ENCODE measurements around the gene ATP11A.
"Not testable (repeated sequence)": the region's sequence is repeated elsewhere in the genome, so short reads cannot be mapped to it uniquely, and the experiment has no call there.

Gene ATP11A

DNA sequence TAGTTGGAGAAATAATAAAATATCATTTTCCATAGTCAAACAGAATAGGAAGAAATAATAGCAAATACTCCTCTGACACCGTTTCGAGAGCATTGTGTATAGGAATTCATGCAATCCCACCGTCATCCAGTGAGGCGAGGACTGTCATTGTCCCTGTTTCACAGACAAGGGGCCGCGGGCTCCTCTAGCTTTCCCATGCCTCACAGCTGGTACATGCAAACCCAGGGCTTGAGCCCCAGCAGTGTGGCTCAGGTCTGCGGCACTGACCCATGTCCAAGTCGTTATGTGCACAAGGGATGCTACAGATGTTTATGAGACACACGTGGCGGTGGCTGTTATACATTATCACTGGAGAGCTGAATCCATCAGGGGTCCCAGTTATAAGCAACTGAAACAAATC lies 18.5 kb upstream of the ATP11A start:
- no peak for DNase-seq

DNA sequence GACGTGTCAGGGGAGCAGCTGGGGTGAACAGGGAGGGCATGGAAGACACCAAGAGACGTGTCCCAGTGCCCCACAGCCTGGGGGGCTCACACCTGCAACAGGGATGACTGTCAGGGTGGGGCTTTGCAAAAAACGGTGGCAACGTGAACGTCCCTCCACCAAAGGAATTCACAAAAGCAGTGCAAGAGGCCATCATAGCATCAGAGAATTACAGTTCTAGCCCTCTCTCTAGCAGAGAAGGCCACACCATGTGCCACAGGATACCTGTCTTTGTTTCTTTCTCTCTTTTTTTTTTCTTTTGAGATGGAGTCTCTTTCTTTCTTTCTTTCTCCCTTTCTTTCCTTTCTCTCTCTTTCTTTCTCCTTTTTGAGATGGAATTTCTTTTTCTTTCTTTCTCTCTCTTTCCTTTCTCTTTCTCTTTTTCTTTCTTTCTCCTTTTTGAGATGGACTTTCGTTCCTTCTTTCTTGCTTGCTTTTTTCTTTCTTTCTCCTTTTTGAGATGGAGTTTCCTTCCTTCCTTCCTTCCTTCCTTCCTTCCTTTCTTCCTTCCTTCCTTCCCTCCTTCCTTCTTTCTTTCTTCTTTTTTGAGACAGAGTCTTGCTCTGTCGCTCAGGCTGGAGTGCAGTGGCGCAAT lies 17.1 kb upstream of the ATP11A start:
- no peak for DNase-seq

DNA sequence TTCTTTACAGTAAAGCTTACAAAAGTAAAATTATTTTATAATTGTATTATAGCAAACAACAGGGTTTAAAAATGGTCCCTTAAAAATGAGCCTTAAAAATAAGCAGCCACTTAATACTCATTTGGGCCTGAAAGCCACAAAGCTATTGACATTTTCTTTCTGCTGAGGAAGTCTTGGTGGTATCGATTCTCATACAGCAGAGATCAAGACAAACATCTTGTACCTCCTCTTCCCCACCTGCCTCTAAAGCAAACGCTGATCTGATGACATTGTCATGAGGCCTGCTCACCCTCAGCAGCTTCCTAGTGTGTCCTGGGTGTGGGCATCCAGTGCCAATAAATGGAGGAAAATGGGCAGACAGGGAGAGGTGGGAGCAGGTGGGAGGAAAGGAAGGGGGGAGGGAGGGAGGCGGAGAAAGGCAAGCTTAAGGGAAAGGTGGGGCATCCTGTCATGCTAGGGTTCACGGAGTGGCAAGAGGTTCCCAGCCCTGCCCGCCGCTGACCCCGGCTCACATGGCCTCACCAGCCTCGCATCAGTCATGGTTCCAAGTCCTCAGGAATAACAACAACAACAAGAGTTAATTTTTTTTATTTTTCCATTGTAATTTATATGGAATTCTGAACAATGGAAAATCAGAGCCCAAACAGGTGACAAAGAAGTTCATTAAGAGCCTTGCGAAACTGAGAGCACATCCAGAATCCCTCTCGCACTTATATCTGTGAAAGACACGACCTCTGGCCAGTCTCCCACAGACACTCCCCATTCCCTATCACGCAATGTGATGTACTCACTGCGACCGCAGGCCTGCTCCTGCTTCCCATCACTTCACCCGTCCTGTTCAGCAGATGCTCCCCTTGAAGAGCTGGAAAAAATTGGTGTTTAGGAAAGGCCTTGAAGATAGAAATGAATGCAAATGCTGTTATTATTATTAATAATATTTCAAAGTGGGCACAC lies 15.1 kb upstream of the ATP11A start:
- DNase-seq: no peak

DNA sequence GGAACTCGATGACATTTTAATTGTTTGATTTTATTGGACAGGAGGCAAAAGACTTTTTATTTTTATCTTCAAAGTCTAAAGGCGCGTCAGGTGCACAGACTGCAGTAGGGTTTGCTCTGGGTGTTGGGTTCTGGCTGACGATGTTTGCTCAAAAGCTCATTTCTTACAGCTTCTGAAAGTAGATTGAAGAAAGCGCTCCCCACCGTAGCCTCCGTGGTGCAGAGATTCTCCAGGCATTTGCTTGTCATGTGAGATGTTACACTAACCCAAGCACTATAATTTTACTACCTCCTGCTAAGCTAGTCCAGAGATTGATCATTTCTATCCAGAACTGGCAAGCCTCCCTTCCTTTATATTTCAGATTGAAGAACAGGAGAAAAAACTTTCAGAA lies 14.5 kb upstream of the ATP11A start:
- no peak for DNase-seq

DNA sequence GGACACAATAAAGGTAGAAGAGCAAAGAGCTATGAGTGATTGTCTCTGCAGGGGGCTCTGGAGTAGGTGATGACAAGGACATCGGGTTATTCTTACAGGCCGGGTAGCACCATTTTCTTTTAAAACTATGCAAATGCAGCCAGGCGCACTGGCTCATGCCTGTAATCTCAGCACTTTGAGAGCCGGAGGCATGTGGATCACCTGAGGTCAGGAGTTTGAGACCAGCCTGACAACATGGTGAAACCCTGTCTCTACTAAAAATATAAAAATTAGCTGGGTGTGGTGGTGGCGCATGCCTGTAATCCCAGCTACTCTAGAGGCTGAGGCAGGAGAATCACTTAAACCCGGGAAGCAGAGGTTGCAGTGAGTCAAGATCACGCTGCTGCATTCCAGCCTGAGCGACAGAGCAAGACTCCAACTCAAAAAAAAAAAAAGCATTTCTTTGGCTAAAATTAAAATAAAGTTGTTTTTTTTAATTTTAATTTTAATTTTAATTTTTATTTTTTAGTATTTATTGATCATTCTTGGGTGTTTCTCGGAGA lies 12.3 kb upstream of the ATP11A start:
- not testable (repeated sequence) for DNase-seq

DNA sequence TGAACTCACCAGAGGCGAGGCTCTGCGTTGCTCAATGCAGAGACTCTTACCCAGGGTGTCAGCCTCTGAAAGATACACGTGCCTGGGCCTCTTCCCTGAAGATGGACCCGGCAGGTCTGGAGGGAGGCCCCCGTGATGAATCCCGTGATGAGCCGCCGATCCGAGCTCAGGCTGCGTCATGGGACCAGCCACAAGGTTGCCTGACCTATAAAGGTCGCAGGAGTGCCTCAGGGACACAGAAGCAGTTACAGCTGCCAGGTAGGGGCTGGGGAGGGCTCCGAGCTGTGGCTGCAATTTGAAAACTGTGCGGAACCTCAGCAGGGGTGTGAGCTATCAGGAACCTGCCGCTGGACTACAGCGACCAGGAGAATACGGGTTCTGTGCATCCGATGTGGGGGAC lies 10.5 kb upstream of the ATP11A start:
- no peak for DNase-seq

DNA sequence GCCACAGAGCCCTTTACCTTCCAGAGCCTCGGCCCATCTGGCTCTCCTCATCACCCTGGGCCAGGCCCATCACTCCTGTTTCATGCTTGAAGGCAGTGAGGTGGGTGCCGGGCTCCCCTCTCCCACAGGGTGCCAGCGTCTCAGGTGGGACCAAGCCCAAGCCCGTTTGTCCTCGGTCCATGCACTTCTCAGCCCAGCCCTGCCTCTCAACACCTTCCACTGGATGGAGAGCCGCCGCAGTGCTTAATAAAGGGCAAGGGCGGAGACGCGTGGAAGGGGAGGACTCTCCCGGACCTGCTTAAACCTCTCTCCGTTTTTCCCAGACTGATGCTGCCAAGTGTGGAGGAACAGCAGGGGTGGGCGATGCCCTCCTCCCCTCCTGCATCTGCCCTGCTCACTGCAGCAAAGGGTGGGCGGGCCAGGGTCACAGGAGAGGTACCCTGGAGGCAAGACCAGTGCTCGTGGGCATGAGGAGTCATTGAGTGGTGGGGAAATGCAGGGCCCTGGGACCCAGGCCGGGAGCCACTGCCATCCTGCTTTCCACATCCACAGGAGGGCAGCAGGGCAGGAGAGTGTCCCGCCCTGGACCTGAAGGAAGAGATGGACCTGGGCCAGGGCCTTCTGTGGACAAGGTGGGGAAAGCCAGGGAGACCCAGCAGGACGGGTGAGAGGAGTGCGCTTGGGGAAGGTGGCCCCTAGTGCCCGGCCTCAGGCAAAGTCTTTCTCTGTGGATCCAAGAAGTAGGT lies 9.7 kb upstream of the ATP11A start:
- DNase-seq: no peak

DNA sequence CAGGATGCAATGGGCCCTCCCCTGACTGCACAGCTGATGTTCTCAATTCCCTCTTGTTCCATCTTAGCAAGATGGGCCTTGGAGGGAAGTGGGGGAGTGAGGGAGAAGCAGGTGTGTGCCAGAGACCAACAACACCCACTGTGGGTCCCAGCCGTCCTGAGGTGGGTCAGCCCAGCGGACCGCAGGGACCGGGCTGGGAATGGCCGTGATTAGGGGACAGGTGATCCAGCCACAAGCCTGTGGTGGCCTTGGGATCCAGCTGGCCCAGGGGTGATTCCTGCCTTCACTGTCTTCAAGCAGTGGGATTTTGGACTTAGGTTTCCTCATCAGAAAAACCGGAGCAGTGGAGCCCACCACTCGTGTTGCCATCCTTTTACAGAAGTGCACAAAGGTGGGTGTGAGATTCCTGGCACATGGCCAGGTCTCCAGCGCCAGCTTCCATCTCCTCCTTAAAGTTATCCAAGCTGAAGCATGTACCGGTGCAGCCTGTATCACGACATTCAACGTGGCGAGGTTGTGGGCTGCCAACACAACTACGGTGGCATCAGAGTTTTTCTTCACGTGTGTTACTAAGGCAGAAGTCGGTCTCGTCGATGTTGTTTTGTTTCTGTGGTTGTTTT lies 9.0 kb upstream of the ATP11A start:
- DNase-seq: no peak

DNA sequence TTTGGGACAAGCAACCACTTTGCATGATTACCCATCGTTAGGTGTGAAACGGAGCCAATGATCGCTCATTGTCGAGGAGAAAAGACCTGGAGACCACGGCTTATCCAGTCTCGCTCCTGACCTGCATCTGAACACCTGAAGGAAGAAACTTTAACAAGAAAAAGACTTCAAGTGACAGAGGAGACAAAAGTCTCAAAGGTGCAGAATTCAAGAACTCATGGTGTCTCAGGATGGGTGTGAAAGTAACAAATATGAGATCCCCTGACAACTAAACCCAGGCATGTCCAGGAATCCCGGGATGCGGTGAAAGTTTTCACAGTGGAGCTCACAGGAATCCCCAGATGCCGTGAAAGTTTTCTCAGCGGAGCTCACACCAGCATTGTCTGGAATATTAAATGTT lies 6.3 kb upstream of the ATP11A start:
- DNase-seq: no peak

DNA sequence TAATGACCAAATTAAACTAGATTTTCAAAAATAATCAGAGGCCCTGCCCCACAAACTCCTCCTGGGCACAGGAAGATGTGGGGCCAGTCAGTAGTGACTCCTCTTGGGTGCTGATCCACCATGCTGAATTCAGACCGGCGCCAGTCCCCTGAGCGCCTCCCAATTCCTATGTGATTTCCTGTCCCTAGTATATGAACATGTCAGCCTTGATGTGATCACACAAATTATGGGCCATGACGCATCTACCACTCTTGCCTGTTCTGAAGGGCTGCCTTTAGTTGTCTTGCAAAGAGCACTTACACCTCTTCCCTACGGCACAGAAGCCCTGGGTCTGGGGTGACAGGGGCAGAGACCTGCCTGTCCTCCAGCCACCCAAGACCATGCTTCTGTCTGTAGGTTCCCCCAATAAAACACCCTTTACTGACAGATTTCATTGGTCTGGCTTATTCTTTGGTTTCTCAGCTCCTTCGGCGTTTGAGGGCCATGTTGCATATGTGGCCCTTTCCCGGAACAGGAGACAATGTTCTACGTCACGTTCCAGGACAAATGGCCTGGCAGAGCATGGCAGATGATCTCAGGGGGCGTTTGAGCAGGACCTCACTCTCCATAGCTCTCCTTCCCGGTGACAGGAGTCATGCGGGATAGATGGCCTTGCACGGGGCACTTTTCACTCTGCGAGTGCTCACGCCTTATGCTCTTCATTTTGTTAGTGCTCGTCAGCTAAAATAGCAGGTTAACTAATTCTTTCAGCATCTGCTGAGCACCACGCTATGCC lies 5.6 kb upstream of the ATP11A start:
- no peak for DNase-seq

DNA sequence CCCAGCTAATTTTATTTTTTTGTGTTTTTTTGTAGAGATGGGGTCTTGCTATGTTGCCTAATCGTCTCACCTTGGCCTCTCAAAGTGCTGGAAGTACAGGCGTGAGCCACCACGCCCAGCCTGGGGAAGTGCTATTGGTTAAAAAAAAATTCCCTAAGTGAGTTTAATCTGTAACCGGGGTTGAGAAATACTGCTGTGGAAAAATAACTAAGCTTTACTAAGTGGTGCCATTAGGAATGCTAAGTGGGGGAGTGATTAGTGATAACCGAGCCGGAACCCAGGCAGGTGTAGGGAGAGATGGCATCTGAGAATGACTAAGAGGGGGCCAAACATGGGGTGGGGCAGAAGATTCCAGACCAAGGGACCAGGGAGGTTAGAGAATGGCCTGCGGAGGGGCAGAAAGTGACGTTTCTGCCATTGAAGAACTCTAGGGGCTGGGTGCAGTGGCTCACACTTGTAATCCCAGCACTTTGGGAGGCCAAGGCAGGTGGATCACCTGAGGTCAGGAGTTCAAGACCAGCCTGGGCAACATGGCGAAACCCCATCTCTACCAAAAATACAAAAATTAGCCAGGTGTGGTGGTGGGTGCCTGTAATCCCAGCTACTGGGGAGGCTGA lies 4.5 kb upstream of the ATP11A start:
- DNase-seq: not testable (repeated sequence)

DNA sequence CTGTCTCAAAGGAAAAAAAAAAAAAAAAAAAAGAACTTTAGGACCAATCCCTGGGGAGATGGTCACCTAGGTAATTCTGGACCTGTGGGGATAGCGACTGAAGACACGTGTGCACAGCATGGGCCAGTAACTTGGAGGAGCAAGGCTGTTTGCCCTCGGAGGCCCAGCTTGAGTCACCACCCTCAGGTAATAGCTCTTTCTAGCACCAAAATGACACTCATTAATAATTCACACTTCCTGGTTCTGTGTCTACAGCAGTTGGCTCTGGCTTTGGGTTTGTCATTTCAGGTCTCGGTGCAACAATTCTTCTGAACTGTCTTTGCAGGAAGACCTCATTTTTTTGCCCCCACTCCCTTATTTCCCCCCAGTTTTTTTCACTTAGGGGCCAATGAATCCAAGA lies 3.9 kb upstream of the ATP11A start:
- DNase-seq: no peak

DNA sequence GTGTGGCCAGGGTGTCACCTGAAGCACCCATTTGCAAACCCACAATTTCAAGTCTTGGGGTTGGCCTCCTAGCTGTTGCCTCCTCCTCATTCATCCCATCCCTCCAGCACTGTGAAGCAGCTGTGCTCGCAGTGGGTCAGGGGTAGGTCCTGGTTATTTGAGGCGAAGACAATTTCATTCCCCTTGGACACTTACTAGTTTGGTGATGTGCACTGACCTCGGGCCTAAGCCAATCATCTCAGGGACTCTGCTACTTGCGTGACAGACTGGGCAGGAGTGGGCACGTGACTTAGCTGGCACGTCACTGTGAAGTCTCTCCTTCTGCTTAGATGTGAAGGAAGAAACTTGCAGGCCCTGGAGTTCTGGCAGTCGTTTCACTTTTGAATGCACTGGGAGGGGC lies 3.5 kb upstream of the ATP11A start:
- no peak for DNase-seq

DNA sequence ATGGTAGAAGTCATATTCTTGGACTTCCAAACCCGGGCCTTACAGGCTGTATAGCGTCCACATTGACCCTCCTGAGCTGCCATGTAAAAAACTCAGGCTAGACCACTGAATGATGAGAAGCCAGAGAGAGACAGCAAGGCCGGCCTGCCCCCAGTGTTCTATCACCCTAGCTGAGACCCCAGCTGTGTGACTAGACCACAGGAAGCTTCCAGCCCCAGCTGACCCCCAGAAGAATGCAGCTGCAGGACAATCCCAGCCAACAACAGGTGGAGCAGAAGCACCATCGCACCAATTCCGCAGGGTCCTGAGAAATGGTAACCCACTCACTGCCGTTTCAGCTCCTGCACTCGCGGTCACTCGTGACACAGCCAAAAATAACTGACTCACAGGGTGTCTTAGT lies 2.9 kb upstream of the ATP11A start:
- DNase-seq: no peak

DNA sequence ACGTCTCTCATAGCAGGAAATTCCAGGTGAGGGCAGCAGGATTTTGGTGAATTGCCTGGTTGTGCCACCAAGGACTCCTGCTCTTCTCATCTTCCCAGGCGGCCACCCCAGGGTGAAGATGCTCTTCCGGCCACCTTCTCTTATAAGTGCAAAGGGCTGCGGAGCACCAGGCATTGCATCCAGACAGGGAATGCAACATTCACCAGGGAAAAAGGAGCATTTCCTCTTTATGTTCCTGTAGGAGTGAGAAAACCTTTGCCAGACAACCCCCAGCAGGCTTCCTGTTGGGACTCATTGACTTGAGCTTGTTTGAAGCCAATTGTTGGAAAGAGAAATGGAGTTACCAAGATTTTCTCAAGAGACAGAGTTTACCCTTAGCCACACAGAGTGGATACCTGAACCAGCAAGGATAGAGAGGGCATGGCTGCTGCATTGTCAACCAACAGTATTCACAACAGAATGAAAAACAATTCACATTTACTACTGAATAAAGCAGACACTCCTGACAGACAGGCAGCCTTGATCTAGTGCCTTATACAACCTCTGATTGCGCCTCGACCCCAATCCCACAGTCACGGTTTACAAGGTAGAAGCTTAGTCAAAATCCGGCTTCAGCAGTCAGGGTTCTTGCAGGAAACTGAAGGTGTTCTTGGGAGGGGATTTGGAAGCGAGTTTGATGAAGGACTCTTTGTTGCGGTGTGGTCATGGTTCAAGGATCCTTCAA lies 1.8 kb upstream of the ATP11A start:
- DNase-seq: no peak

DNA sequence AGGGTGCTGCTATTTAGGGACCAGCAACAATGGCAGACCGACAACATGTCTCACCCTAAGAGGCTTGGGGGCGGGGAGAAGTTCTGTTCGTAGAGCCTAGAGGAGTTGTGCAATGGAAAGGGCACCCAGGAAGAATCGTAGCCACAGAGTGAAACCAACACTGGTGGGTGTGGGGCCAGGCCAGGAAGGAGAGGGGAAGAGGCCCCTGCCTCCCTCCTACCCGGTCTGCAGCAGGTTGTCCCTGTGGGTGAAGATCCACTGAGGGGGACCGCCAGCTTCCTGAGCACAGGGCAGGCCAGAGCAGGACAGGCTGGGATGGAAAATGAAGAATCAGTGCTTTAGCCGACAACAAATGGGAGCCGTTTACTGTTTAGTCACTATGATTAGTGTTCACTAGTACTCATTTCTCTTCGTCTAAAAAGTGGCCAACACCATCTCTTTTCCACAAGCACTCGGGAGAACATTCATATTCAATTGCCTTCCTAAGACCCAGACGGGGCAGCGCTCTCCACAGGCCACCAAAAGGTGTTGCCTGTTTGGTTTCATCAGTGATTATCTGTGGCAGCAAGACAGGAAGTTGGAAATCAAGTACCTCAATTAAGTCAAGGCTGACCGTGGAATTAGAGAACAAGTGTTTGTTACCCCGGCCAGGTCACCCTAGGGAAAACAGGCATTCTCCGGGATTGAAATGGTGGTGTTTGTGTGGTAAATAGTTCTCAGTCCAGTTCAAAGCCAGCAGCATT lies 1.1 kb upstream of the ATP11A start:
- DNase-seq: peak; percentile 40

DNA sequence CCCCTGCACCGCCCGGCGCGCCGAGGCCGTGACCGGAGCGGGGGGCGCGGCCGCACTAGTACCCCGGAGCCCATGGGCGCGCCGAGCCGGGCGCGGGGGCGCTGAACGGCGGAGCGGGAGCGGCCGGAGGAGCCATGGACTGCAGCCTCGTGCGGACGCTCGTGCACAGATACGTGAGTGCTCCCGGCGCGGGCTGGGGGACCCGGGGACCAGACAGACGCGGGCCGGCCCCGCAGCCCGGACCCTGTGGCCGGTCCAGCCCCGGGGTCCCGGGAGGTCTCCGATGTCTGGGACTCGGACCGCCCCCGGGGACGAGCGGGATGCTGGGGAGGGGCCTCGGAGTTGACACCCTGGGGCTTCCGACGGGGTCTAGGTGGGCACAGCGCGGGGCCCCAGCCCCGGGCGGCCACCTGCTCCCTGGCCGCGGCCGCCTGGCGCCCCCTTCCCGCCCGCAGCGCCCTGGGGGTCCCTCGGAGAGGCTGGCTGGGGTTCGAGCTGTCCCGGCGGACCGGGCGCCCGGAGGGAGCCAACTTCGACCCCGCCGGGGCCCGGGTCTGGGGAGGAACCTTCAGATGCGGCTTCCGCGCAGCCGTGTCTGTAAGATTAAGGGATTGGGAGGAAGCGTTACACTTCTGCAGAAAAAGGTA lies 568 bp downstream of the ATP11A start:
- peak; percentile 82 for DNase-seq

DNA sequence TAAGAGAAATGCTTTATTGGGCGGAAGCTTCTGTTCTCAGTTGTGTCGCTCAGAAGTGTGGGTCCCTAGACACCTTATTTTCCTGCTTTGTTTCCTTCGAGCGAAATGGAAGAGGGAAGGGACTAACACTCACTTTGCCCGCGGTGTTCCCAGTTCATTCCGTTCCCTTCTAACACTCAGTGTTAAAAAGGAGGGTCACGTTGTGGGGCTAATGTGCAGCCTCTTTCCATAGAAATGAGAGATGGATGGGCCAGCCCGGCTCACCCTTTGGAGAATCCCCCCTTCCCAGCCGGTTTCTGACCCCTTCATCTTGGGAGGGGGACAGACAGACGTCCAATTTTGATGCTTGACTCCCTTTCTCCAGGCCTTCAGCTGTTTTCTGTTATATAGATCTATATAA lies 2.3 kb downstream of the ATP11A start:
- no peak for DNase-seq

DNA sequence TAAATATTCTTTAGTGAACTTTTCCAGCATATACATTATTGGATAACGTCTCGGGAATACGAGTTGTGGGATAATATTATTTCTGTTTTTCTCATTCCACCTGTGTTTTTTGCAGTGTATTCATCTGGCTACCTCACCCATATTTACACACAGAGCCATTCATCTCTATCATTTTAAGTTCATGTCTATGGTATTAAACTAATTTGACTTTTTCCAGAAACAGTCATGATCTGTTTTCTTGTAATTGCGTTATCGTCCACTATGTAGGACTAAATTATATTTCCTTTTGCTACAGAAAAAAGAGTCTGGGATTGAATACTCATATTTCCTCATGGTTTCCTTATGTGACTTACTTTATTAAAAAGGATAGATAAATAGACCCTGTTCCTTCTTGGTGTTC lies 2.7 kb downstream of the ATP11A start:
- DNase-seq: no peak
